22Rv1 (cell line): ENCODE results near the gene ADCY7.

Experiments used
- H3K27ac ChIP-seq: fragments of 450-650 bp; 2 replicates; pipeline ENCODE4 v1.5.1; 2017
- ZFX ChIP-seq: fragments of 450-650 bp; IDR thresholded peaks from 2 replicates; pipeline ENCODE4 v1.6.1; 2017; ENCODE audit warnings: antibody characterized with exemption, borderline replicate concordance
- TF ChIP-seq, protein P1 (sequence below): fragments of 450-650 bp; IDR thresholded peaks from 2 replicates; pipeline ENCODE4 v1.5.1; 2017; ENCODE audit warnings: mild to moderate bottlenecking

ADCY7 gene

DNA sequence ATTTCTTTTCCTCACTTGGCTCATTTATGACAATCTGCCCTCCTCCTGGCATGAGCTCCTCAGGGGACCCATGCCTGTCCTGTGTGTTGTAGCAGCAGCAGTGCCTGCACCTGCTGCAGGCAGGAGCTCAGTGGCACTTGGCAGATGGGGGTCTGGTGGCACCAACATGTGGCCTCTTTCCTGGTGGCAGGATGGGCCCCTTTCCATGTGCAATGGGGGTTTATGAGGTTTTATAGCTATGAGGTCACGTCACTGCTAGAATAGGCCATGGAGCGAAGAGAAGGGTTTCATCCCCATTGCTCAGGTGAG, 7.0 kb downstream of the ADCY7 start:
- no peak for TF ChIP-seq ZFX
- TF ChIP-seq, protein P1, sequence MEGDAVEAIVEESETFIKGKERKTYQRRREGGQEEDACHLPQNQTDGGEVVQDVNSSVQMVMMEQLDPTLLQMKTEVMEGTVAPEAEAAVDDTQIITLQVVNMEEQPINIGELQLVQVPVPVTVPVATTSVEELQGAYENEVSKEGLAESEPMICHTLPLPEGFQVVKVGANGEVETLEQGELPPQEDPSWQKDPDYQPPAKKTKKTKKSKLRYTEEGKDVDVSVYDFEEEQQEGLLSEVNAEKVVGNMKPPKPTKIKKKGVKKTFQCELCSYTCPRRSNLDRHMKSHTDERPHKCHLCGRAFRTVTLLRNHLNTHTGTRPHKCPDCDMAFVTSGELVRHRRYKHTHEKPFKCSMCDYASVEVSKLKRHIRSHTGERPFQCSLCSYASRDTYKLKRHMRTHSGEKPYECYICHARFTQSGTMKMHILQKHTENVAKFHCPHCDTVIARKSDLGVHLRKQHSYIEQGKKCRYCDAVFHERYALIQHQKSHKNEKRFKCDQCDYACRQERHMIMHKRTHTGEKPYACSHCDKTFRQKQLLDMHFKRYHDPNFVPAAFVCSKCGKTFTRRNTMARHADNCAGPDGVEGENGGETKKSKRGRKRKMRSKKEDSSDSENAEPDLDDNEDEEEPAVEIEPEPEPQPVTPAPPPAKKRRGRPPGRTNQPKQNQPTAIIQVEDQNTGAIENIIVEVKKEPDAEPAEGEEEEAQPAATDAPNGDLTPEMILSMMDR = no peak
- no peak overlapping the region for H3K27ac ChIP-seq

DNA sequence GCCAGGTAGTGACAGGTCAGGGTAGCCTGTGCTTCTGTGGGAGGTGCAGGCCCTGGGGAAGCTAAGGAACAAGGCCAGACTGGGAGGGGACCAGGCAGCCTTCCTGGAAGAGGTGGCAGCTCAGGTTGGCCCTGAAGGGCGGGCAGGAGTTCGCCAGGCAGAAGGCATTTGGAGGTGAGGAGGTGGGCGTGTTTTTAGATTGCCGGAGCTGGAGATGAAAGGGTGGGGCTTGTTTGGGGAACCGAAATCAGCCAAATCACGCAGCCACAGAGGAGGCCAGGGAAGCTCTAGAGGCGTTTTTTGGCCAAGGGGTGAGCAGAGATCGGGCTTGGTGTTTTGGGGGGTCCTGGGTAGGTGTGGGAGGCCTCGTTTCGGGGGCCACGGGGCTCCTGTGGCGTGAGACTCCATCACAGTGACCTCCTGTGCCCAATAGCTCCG, 7.6 kb downstream of the ADCY7 start:
- TF ChIP-seq, protein P1 = no peak
- TF ChIP-seq ZFX = no peak
- H3K27ac ChIP-seq = no peak overlapping the region

DNA sequence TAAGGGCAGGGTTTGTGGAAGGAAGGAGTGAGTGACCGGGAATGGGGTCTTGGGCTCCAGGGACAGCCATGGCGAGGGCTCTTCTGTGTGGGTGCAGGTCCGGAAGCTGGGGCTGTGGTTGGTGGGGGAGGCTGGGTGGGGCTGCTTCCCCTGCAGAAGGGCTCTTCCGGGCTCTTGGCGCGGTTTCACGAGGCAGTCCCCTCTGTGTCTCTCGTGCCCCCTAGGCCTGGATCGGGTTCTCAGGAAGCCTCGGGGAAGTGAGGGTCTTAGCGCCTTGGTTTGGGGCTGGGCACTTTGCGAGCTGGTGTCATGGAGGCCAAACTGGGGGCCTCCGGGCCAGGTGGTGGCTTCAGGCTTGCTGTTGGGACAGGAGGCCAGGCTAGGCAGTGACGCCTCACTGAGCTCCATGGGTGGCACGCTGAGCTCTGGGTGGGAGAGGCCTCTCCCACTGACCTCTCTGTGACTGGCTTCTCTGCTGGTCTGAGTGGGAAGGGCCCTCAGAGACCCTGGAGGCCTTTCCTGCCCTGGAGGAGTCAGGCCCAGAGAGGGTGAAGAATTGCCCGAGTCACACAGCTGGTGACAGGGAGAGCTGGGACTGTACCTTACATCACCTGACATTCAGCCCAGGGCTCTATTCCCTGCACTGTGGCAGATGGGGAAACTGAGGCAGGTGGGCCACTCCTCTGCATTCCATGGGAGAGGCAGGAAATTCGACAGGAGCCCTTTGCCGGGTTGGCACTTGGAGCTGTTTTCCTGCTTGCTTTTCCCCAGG, 8.2 kb downstream of the ADCY7 start:
- no peak overlapping the region for H3K27ac ChIP-seq
- TF ChIP-seq ZFX = no peak
- TF ChIP-seq, protein P1 = no peak

DNA sequence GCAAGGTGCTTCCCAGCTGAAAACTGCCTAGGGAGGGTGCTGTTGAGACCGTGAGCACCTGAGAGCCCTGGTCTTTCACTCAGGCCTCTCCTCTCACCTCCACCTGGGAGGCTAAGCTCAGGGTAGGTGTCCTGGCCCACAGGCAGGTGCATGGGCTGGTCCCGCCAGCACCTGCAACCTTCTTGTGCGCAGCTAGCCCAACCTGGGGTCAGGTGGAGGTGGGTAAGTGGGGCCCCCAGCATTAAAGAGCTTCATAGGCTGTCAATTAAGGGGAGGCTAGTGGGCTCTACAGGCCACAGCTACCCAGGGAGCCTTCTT, 8.7 kb downstream of the ADCY7 start:
- no peak overlapping the region for H3K27ac ChIP-seq

DNA sequence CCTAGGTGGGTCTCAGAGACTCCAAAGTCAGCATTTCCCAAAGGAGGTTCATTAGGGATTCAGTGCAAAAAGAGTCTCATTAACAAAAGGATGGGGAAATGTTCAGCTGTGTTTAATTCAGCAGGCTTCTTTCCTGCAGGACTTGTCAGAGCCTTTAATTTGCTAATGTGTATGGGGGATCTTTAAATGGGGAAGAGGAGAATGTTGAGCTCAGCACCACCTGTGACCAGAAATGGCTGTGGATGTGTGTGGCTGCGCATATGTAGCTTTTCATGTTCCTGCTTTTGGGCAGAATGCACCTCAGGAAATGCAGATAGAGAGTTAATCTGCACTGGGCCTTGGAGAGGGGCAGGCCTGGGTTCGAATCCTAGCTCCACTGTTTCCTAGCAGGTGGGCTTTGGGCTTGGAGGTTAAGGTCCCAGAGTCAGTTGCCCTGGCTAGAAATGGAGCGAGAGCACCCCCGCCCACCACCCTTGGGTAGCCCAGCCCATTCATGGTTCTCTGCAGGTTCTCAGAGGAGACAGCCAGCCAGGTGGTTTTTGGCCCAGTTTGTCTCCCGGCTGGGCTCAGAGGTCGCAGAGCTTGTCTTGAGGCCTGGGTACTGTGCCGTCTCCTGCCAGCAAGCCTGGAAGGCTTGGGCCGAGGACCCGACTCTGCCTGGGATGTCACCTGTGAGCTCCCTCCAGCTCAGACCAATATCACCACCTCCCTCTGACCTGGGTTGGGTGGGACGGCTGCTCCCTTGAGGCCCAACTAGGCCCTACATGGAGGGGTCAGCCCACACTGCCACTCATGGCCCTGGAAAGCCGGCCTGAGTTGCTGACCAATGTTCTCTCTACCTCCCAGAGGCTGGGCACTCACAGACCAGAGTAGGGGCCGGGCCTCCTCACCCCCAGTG, 9.3 kb downstream of the ADCY7 start:
- no peak for TF ChIP-seq ZFX
- TF ChIP-seq, protein P1 = no peak

More for the DNA sequence above, 8.7 kb downstream of the ADCY7 start:
- no peak for TF ChIP-seq ZFX
- TF ChIP-seq, protein P1 = no peak

DNA sequence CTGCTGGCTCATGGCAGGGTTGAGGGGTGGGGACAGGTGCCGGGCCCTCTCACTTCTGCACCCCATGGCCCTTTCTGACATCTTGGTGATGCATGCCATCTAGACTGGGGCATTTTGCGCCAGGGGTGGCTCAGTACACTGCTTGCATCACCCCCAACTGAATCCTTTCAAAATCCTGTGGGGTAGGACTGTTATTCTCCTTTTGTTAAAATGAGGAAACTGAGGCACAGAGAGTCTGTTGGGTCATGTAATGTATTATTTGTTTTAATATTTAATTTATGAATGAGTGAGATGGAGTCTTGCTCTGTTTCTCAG, 9.9 kb downstream of the ADCY7 start:
- no peak for TF ChIP-seq ZFX

More for the DNA sequence above, 9.3 kb downstream of the ADCY7 start:
- no peak overlapping the region for H3K27ac ChIP-seq

DNA sequence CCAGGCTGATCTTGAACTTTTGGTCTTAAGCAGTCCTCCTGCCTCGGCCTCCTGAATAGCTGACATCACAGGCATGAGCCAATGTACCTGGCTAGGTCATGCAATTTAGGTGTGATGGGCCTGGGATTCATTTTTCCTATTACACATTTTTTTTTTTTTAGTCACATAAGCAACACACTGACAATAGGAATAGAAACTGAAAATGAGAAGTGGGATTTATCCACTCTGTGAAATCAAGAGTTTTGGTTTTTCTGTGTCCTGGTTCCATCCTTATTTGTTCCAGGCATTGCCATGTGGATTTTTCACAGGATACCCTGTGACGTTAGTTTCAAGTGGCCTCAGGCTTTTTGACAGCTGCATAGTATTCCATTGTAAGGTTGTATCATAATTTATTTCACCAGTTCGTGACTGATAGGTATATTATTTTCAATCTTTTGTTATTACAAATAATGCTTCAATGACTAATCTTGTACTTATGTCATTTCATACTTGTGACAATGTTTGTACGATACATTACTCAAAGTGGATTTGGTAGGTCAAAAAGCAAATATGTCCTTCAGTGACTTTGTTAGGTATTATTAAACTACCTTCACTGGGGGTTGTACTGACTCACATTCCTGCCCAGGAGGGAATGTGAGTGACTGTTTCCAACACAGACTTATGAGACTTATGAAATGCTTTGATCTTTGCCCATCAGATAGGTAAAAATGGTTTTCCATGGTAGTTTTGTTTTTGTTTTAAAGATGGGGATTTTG, 10.6 kb downstream of the ADCY7 start:
- no peak for TF ChIP-seq ZFX
- TF ChIP-seq, protein P1 = no peak
- no peak overlapping the region for H3K27ac ChIP-seq

More for the DNA sequence above, 9.9 kb downstream of the ADCY7 start:
- no peak overlapping the region for H3K27ac ChIP-seq
